ENCODE measurements around the gene FILIP1L. TPM values are rescaled to one million over a fixed set of nuclear protein-coding genes. Genes with fewer than 3 reads are reported as not detected.

The FILIP1L gene
- total RNA-seq, 2 experiments from 2014 or later: 0.24 TPM; not detected in 1

DNA sequence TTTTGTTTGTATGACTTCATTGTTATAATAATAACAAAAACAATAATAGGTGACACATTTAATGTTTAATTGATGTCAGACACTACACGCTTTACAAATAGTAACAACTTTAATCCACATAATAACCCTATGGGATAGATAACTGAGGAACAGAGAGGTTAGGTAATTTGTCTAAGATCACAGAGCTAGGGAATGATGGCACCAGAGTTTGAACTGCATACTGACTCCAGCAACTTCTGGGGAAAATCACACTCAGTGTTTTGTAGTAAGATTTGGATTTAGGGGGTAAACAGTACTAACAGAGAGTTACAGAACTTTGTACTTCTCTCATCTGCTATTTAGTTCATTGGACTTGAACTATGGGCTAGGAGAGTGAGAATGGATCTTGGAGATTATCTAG lies 230.6 kb downstream of the FILIP1L start:
- H3K4me3 Mint-ChIP-seq: no peak overlapping the region
- intact Hi-C loops (cut with micrococcal nuclease): no loop called here
- CTCF ChIA-PET: no interaction called here
- peaks cover 19% of the 10 kb centered on the region for H3K4me1 Mint-ChIP-seq (ENCODE audit: low read depth)
- H3K27ac Mint-ChIP-seq: no peak overlapping the region
- no peaks in the 10 kb centered on the region for H3K27me3 Mint-ChIP-seq (ENCODE audit: low read depth)
- H3K9me3 Mint-ChIP-seq: no peaks in the 10 kb centered on the region
- no peak for DNase-seq
- H3K36me3 Mint-ChIP-seq (ENCODE audit: low read depth): peaks cover 9% of the 10 kb centered on the region

GRCh38 chr3:99883138-99883461 lies 231.2 kb downstream of the FILIP1L start:
- H3K9me3 Mint-ChIP-seq: no peaks in the 10 kb centered on the region
- intact Hi-C loops (cut with micrococcal nuclease): no loop called here
- CTCF ChIA-PET: no interaction called here
- DNase-seq: no peak
- H3K36me3 Mint-ChIP-seq (ENCODE audit: low read depth): peaks cover 9% of the 10 kb centered on the region
- peaks cover 20% of the 10 kb centered on the region for H3K4me1 Mint-ChIP-seq (ENCODE audit: low read depth)
- H3K27me3 Mint-ChIP-seq (ENCODE audit: low read depth): no peaks in the 10 kb centered on the region
- H3K4me3 Mint-ChIP-seq: no peak overlapping the region
- no peak overlapping the region for H3K27ac Mint-ChIP-seq

- H3K4me3 Mint-ChIP-seq: no peak overlapping the region
- CTCF ChIA-PET: no interaction called here
- intact Hi-C loops (cut with micrococcal nuclease): no loop called here
- H3K36me3 Mint-ChIP-seq (ENCODE audit: low read depth): peaks cover 9% of the 10 kb centered on the region
- H3K27ac Mint-ChIP-seq: no peak overlapping the region
- H3K9me3 Mint-ChIP-seq: no peaks in the 10 kb centered on the region
- no peaks in the 10 kb centered on the region for H3K27me3 Mint-ChIP-seq (ENCODE audit: low read depth)
- peaks cover 21% of the 10 kb centered on the region for H3K4me1 Mint-ChIP-seq (ENCODE audit: low read depth)
- DNase-seq: no peak
Measured at GRCh38 chr3:99882436-99883137, 231.7 kb downstream of the FILIP1L start.

DNA sequence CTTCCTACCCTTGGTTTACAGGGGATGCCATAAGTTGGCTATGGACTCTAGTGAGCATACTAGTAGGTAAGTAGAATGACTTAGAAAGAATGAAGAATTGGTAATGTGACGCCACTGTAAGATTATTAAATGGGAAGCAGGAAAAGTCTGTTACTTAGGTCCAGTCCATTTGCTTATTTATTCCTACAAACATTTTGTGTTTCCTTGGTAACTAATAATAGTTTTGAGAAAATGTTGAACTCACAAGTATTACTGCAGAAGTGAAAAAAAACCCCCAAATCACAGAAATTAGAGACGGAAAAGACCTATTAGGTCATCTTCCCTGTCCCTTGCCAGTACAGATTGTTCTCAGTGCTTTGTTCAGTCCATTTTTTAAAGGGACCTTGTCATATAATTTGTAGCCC lies 233.2 kb downstream of the FILIP1L start:
- DNase-seq: no peak
- intact Hi-C loops (cut with micrococcal nuclease): no loop called here
- Mint-ChIP-seq H3K9me3 (no peaks in the 10 kb centered on the region), H3K27ac (no peak overlapping the region), H3K4me1 (ENCODE audit: low read depth) (peaks cover 25% of the 10 kb centered on the region), H3K4me3 (no peak overlapping the region), H3K27me3 (ENCODE audit: low read depth) (no peaks in the 10 kb centered on the region), H3K36me3 (ENCODE audit: low read depth) (peaks cover 5% of the 10 kb centered on the region)
- CTCF ChIA-PET: no interaction called here

GRCh38 chr3:99879275-99879674 lies 235.0 kb downstream of the FILIP1L start:
- no peak overlapping the region for H3K4me3 Mint-ChIP-seq
- no peak overlapping the region for H3K27ac Mint-ChIP-seq
- CTCF ChIA-PET: interaction anchor here (1.0 kb wide), 1 partner anchor 9 kb away, joined by 3 read pairs; no protein-coding TSS in a partner anchor
- no peaks in the 10 kb centered on the region for H3K27me3 Mint-ChIP-seq (ENCODE audit: low read depth)
- intact Hi-C loops (cut with micrococcal nuclease): loop anchor here (10.0 kb wide), 1 partner anchor 974 kb away; the partner anchor contains the start of gene DCBLD2
- no peaks in the 10 kb centered on the region for H3K9me3 Mint-ChIP-seq
- no peaks in the 10 kb centered on the region for H3K36me3 Mint-ChIP-seq (ENCODE audit: low read depth)
- no peak for DNase-seq
- H3K4me1 Mint-ChIP-seq (ENCODE audit: low read depth): peaks cover 22% of the 10 kb centered on the region

- H3K36me3 Mint-ChIP-seq (ENCODE audit: low read depth): no peaks in the 10 kb centered on the region
- DNase-seq: no peak
- no peaks in the 10 kb centered on the region for H3K27me3 Mint-ChIP-seq (ENCODE audit: low read depth)
- peaks cover 13% of the 10 kb centered on the region for H3K4me1 Mint-ChIP-seq (ENCODE audit: low read depth)
- intact Hi-C loops (cut with micrococcal nuclease): loop anchor here (10.0 kb wide), 1 partner anchor 973 kb away; the partner anchor contains the start of gene DCBLD2
- CTCF ChIA-PET: interaction anchor here (1.0 kb wide), 1 partner anchor 11 kb away, joined by 3 read pairs; no protein-coding TSS in a partner anchor
- no peaks in the 10 kb centered on the region for H3K9me3 Mint-ChIP-seq
- no peak overlapping the region for H3K4me3 Mint-ChIP-seq
- no peak overlapping the region for H3K27ac Mint-ChIP-seq
Measured at GRCh38 chr3:99878005-99878404, 236.3 kb downstream of the FILIP1L start.

- intact Hi-C loops (cut with micrococcal nuclease): loop anchor here (2.0 to 10.0 kb wide), 2 partner anchors 60 to 972 kb away; partner anchors contain the start of genes CMSS1 and DCBLD2
- CTCF ChIA-PET: no interaction called here
- no peaks in the 10 kb centered on the region for H3K36me3 Mint-ChIP-seq (ENCODE audit: low read depth)
- no peak for DNase-seq
- no peaks in the 10 kb centered on the region for H3K27me3 Mint-ChIP-seq (ENCODE audit: low read depth)
- H3K9me3 Mint-ChIP-seq: no peaks in the 10 kb centered on the region
- no peak overlapping the region for H3K4me3 Mint-ChIP-seq
- no peak overlapping the region for H3K27ac Mint-ChIP-seq
- peaks cover 13% of the 10 kb centered on the region for H3K4me1 Mint-ChIP-seq (ENCODE audit: low read depth)
Measured at GRCh38 chr3:99877031-99877579, 237.2 kb downstream of the FILIP1L start.

DNA sequence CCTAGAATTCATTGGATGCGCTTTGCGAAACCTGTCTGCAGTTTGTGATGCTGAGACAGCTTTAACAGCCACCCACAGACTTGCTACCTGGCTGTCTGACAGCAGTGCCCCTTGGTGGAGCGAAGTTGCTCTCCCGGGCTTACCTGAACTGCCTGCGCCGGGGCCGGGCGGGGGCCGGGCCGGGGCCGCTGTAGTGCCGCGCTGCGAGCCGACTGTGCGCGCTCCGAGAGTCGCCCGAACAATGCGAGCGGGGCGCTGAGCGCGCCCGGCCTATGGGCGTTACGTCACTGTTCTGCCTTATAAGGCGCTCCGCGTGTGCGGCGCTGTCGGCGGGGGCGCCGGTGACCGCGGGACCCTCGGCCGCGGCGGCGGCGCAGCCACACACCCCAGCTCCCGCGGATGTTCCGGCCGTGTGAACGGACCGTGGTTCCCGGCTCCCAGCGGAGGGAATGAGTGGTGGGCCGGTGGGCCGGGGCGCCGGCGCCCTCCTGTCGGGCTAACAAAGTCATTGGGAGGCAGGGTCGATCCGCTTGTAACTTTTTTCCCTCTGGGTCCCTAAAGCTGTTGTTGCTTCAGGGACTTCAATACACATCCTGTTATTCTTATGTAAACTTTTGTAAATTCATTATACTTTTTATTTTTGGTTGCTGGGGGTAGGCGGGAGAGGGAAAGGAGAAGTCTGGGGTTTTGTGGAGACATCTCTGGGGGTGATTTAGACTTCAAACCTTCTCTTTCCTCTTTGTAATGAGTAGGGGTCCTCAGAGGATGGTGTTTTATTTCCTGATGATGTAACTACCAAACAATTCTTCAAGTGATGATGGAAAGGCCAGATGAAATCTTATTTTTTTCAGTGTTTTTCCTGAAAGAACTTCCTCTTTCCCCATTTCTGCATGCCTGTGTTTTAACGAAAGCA lies 238.1 kb downstream of the FILIP1L start:
- Mint-ChIP-seq H3K27ac (no peak overlapping the region), H3K9me3 (no peaks in the 10 kb centered on the region), H3K4me3 (peak overlapping the region; percentile 65), H3K4me1 (ENCODE audit: low read depth) (peaks cover 13% of the 10 kb centered on the region), H3K27me3 (ENCODE audit: low read depth) (no peaks in the 10 kb centered on the region), H3K36me3 (ENCODE audit: low read depth) (no peaks in the 10 kb centered on the region)
- DNase-seq: peak; percentile 67
- CTCF ChIA-PET: interaction anchor here (1.2 kb wide), 1 partner anchor 193 kb away, joined by 3 read pairs; no protein-coding TSS in a partner anchor
- intact Hi-C loops (cut with micrococcal nuclease): loop anchor here (1.0 to 10.0 kb wide), 3 partner anchors 9 to 971 kb away; partner anchors contain the start of genes CMSS1 and DCBLD2

- no peaks in the 10 kb centered on the region for H3K9me3 Mint-ChIP-seq
- H3K27ac Mint-ChIP-seq: no peak overlapping the region
- intact Hi-C loops (cut with micrococcal nuclease): loop anchor here (1.0 to 10.0 kb wide), 2 partner anchors 8 to 971 kb away; partner anchors contain the start of gene DCBLD2
Measured at GRCh38 chr3:99875581-99875928, 238.7 kb downstream of the FILIP1L start.

GRCh38 chr3:99874237-99875002 lies 239.9 kb downstream of the FILIP1L start:
- no peak for DNase-seq
- Mint-ChIP-seq H3K27me3 (ENCODE audit: low read depth) (no peaks in the 10 kb centered on the region), H3K4me3 (no peak overlapping the region), H3K27ac (no peak overlapping the region), H3K36me3 (ENCODE audit: low read depth) (no peaks in the 10 kb centered on the region), H3K4me1 (ENCODE audit: low read depth) (peaks cover 13% of the 10 kb centered on the region), H3K9me3 (no peaks in the 10 kb centered on the region)
- intact Hi-C loops (cut with micrococcal nuclease): loop anchor here (1.0 to 10.0 kb wide), 2 partner anchors 7 to 970 kb away; partner anchors contain the start of gene DCBLD2
- CTCF ChIA-PET: interaction anchor here (0.5 kb wide), 1 partner anchor 111 kb away, joined by 4 read pairs; no protein-coding TSS in a partner anchor

More at GRCh38 chr3:99875581-99875928, 238.7 kb downstream of the FILIP1L start:
- CTCF ChIA-PET: interaction anchor here (1.2 kb wide), 1 partner anchor 193 kb away, joined by 3 read pairs; no protein-coding TSS in a partner anchor
- no peaks in the 10 kb centered on the region for H3K27me3 Mint-ChIP-seq (ENCODE audit: low read depth)
- no peak for DNase-seq
- H3K4me3 Mint-ChIP-seq: peak overlapping the region; percentile 65
- H3K36me3 Mint-ChIP-seq (ENCODE audit: low read depth): no peaks in the 10 kb centered on the region
- H3K4me1 Mint-ChIP-seq (ENCODE audit: low read depth): peaks cover 13% of the 10 kb centered on the region

GRCh38 chr3:99873269-99874102 lies 240.8 kb downstream of the FILIP1L start:
- no peak overlapping the region for H3K27ac Mint-ChIP-seq
- H3K36me3 Mint-ChIP-seq (ENCODE audit: low read depth): no peaks in the 10 kb centered on the region
- no peak overlapping the region for H3K4me3 Mint-ChIP-seq
- no peaks in the 10 kb centered on the region for H3K27me3 Mint-ChIP-seq (ENCODE audit: low read depth)
- no peaks in the 10 kb centered on the region for H3K9me3 Mint-ChIP-seq
- CTCF ChIA-PET: no interaction called here
- intact Hi-C loops (cut with micrococcal nuclease): loop anchor here (10.0 kb wide), 1 partner anchor 969 kb away; the partner anchor contains the start of gene DCBLD2
- H3K4me1 Mint-ChIP-seq (ENCODE audit: low read depth): peaks cover 15% of the 10 kb centered on the region
- no peak for DNase-seq
